ENCODE results near the gene OVCA2.

- TF ChIP-seq CTCF (IDR thresholded peaks at IDR 0.05 in 4 of 5, conservative IDR thresholded peaks at IDR 0.05 in 1 of 5) (no peak), POLR2A (IDR thresholded peaks at IDR 0.05) (no peak)
Observed at GRCh38 chr17:2062571-2063183, 20.9 kb downstream of the OVCA2 start.
